Caco-2 (cell line): ENCODE results near the gene TTC21B. TPM values are rescaled to one million over a fixed set of nuclear protein-coding genes. Genes with fewer than 3 reads are reported as not detected.

ENCODE experiments used
- BruUV-seq: library from RNA; stranded (reverse); fragments of 400-500 nt; replicated peaks from 2 replicates; lab custom pipeline; 2021; lab: Mats Ljungman, UMichigan
- CTCF ChIA-PET: fragments of 300-600 bp; sonication (Branson Sonifier 250); formaldehyde crosslinking; loops from one replicate; lab custom pipeline; 2022; ENCODE audit warnings: antibody characterized with exemption; lab: Charles Lee
- POLR2A ChIA-PET: fragments of 300-600 bp; sonication (Branson Sonifier 250); formaldehyde crosslinking; loops from one replicate; lab custom pipeline; 2022; ENCODE audit warnings: antibody characterized with exemption; lab: Charles Lee
- DNase-seq, 2 experiments: peaks; one replicate each; pipeline versions ENCODE4 v3.0.0 to v3.0.0-alpha.2; 2020 to 2022
- H3K27me3 ChIP-seq: replicated peaks from 2 replicates; pipeline ENCODE4 v1.6.0; 2011; ENCODE audit warnings: low read length; ENCODE audit not compliant: control insufficient read depth, insufficient read depth
- H3K36me3 ChIP-seq: 2 replicates; pipeline ENCODE4 v1.5.1; 2011; ENCODE audit warnings: low read length; ENCODE audit not compliant: control insufficient read depth, insufficient read depth
- H3K4me1 ChIP-seq: fragments of 250-450 bp; sonication (Bioruptor Pico); 2 replicates; pipeline ENCODE4 v1.5.1; 2020; ENCODE audit warnings: mild to moderate bottlenecking
- H3K4me3 ChIP-seq: 2 replicates; pipeline ENCODE4 v1.5.1; 2011; ENCODE audit warnings: low read depth, mild to moderate bottlenecking, control low read depth, low read length
- H3K9me3 ChIP-seq: fragments of 250-450 bp; sonication (Bioruptor Pico); 2 replicates; pipeline ENCODE4 v1.5.1; 2020; ENCODE audit warnings: mild to moderate bottlenecking, moderate library complexity
- H3K27ac Mint-ChIP-seq: one replicate; pipeline ENCODE4 v1.8.0; 2022; ENCODE audit warnings: mixed read lengths; ENCODE audit not compliant: unreplicated experiment
- H3K27me3 Mint-ChIP-seq: one replicate; pipeline ENCODE4 v1.8.0; 2022; ENCODE audit warnings: mixed read lengths; ENCODE audit not compliant: insufficient read depth, unreplicated experiment
- H3K36me3 Mint-ChIP-seq: one replicate; pipeline ENCODE4 v1.8.0; 2022; ENCODE audit warnings: mild to moderate bottlenecking, mixed read lengths; ENCODE audit not compliant: insufficient read depth, unreplicated experiment
- H3K4me1 Mint-ChIP-seq: one replicate; pipeline ENCODE4 v1.8.0; 2022; ENCODE audit warnings: low read depth, mixed read lengths; ENCODE audit not compliant: unreplicated experiment
- H3K4me3 Mint-ChIP-seq: one replicate; pipeline ENCODE4 v1.8.0; 2022; ENCODE audit warnings: mild to moderate bottlenecking, moderate library complexity, mixed read lengths; ENCODE audit not compliant: unreplicated experiment
- H3K9me3 Mint-ChIP-seq: one replicate; pipeline ENCODE4 v1.8.0; 2022; ENCODE audit warnings: mixed read lengths; ENCODE audit not compliant: unreplicated experiment
- intact Hi-C: fragments of 100-400 bp; cut with micrococcal nuclease; formaldehyde crosslinking; loops from one replicate; pipeline ENCODE4 v1.10.0; 2022; ENCODE audit not compliant: unreplicated experiment
- total RNA-seq: library from RNA; stranded (reverse); gene quantifications from 2 replicates; pipeline ENCODE4 v1.2.3, GENCODE V29; 2022
- TF ChIP-seq, protein P1 (sequence below), 2 experiments: fragments of 200-600 bp in 1 of 2; IDR thresholded peaks; 1 replicate in 1 of 2; 2 replicates in 1 of 2; pipeline versions ENCODE4 v1.5.1 to v1.8.0; 2011 to 2022; ENCODE audit warnings: antibody characterized with exemption in 1 of 2, control low read depth in 1 of 2, inconsistent platforms in 1 of 2, low read depth in 1 of 2, low read length in 1 of 2, mild to moderate bottlenecking in 1 of 2, moderate library complexity in 1 of 2; ENCODE audit not compliant: insufficient read depth in 1 of 2, severe bottlenecking in 1 of 2, unreplicated experiment in 1 of 2

TTC21B gene
- total RNA-seq, 1 experiment from 2014 or later: 14.2 TPM

DNA sequence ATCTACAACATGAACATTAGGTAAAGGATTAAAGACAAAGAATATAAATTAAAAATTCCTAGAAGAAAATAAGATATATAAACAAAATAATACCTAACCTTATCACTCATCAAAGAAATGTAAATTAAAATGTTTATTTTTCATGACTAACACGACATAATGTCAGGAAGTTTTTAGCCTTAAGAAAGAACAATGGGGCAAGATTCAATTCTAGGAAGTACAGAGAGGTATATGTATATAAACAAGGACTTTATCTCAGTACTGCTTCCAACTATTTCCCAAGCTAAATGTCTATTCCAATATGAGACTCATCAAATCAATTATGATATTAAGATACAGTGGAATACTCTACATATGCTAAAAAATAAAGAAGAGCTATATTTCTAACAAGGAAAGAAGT, 44.1 kb downstream of the TTC21B start:
- intact Hi-C loops: no loop called here
- no peaks in the 10 kb centered on the region for H3K36me3 ChIP-seq
- peaks cover 6% of the 10 kb centered on the region for H3K4me1 Mint-ChIP-seq
- no peaks in the 10 kb centered on the region for H3K9me3 Mint-ChIP-seq
- no peaks in the 10 kb centered on the region for H3K9me3 ChIP-seq
- H3K27me3 Mint-ChIP-seq: no peaks in the 10 kb centered on the region
- no TSS peak for BruUV-seq
- no peak overlapping the region for H3K27ac Mint-ChIP-seq
- H3K4me3 Mint-ChIP-seq: no peak overlapping the region
- ChIA-PET CTCF (no interaction called here), POLR2A (no interaction called here)
- no peak for DNase-seq
- no peaks in the 10 kb centered on the region for H3K27me3 ChIP-seq
- TF ChIP-seq, protein P1, sequence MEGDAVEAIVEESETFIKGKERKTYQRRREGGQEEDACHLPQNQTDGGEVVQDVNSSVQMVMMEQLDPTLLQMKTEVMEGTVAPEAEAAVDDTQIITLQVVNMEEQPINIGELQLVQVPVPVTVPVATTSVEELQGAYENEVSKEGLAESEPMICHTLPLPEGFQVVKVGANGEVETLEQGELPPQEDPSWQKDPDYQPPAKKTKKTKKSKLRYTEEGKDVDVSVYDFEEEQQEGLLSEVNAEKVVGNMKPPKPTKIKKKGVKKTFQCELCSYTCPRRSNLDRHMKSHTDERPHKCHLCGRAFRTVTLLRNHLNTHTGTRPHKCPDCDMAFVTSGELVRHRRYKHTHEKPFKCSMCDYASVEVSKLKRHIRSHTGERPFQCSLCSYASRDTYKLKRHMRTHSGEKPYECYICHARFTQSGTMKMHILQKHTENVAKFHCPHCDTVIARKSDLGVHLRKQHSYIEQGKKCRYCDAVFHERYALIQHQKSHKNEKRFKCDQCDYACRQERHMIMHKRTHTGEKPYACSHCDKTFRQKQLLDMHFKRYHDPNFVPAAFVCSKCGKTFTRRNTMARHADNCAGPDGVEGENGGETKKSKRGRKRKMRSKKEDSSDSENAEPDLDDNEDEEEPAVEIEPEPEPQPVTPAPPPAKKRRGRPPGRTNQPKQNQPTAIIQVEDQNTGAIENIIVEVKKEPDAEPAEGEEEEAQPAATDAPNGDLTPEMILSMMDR (IDR thresholded peaks at IDR 0.05; ENCODE audit: insufficient read depth in 1 of 2, low read depth in 1 of 2, low read length in 1 of 2, severe bottlenecking in 1 of 2, unreplicated experiment in 1 of 2): no peak
- H3K36me3 Mint-ChIP-seq: peaks cover 4% of the 10 kb centered on the region
- H3K4me1 ChIP-seq: no peaks in the 10 kb centered on the region
- H3K4me3 ChIP-seq: no peak overlapping the region

DNA sequence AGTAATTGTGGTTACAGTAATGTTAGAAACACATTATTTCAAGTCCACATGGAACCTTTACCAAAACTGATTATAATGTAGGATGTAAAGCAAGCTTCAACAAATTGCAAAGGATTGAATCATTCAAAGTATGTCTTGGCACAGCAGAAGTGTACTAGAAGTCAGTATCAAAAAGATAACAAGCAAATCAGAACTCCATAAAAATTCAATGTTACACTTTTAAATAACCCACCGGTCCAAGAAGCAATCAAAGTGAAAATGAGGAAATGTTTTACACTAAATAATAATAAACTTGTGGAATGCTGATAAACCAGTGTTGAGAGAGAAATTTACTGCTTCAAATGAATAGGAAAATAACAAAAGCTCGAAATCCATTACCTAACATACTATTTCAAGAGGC, 47.7 kb downstream of the TTC21B start:
- Mint-ChIP-seq H3K4me3 (no peak overlapping the region), H3K27me3 (no peaks in the 10 kb centered on the region), H3K27ac (no peak overlapping the region), H3K36me3 (peaks cover 7% of the 10 kb centered on the region), H3K9me3 (no peaks in the 10 kb centered on the region), H3K4me1 (peaks cover 9% of the 10 kb centered on the region)
- ChIA-PET POLR2A (no interaction called here), CTCF (no interaction called here)
- BruUV-seq: no TSS peak
- DNase-seq: no peak
- Histone ChIP-seq H3K4me1 (no peaks in the 10 kb centered on the region), H3K4me3 (no peak overlapping the region), H3K9me3 (no peaks in the 10 kb centered on the region), H3K27me3 (no peaks in the 10 kb centered on the region), H3K36me3 (no peaks in the 10 kb centered on the region)
- TF ChIP-seq, protein P1 (IDR thresholded peaks at IDR 0.05; ENCODE audit: insufficient read depth in 1 of 2, low read depth in 1 of 2, low read length in 1 of 2, severe bottlenecking in 1 of 2, unreplicated experiment in 1 of 2): no peak
- intact Hi-C loops: no loop called here

DNA sequence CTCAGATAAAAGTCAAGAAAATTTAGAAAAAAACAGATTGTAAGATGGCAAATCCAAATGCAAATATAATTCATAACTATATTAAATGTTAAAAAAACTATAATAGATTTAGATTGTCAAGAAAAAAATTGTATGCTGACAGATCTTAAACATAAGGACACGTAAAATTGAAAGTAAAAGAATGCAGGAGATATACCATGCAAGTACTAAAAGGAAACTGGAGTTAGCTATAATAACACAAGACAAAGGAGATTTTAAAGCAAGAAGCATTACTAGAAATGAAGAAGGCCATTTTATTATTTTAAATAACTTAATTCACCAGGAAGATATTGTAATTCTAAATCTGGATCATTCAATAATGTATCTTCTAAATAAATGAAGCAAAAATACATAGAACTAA, 48.3 kb downstream of the TTC21B start:
- ChIA-PET CTCF (interaction anchor here (0.6 kb wide), 1 partner anchor 343 kb away, joined by 4 read pairs; no protein-coding TSS in a partner anchor), POLR2A (no interaction called here)
- Mint-ChIP-seq H3K4me1 (peaks cover 9% of the 10 kb centered on the region), H3K9me3 (no peaks in the 10 kb centered on the region), H3K27me3 (no peaks in the 10 kb centered on the region), H3K27ac (no peak overlapping the region), H3K4me3 (no peak overlapping the region), H3K36me3 (peaks cover 7% of the 10 kb centered on the region)
- H3K4me3 ChIP-seq: no peak overlapping the region
- intact Hi-C loops: no loop called here
- no TSS peak for BruUV-seq
- H3K36me3 ChIP-seq: no peaks in the 10 kb centered on the region
- no peaks in the 10 kb centered on the region for H3K27me3 ChIP-seq
- H3K9me3 ChIP-seq: no peaks in the 10 kb centered on the region
- TF ChIP-seq, protein P1 (IDR thresholded peaks at IDR 0.05; ENCODE audit: insufficient read depth in 1 of 2, low read depth in 1 of 2, low read length in 1 of 2, severe bottlenecking in 1 of 2, unreplicated experiment in 1 of 2): no peak
- H3K4me1 ChIP-seq: no peaks in the 10 kb centered on the region
- no peak for DNase-seq
